Coronary artery (tissue), 2 donors: ENCODE data around the gene NMU.
"Not testable (repeated sequence)": the region's sequence is repeated elsewhere in the genome, so short reads cannot be mapped to it uniquely, and the experiment has no call there.

Experiments
- DNase-seq: peaks from one replicate; pipeline ENCODE4 v3.0.0-alpha.2; 2017; ENCODE audit warnings: low spot score
- H3K27ac ChIP-seq, 2 donors: fragments of 200-600 bp; sonication (generic); one replicate each; pipeline ENCODE4 v1.5.1; 2016 to 2019
- H3K4me3 ChIP-seq: fragments of 200-600 bp; sonication (generic); 2 replicates; pipeline ENCODE4 v1.5.1; 2016; ENCODE audit warnings: mild to moderate bottlenecking, moderate library complexity
- TF ChIP-seq, protein P1 (sequence below): fragments of 200-600 bp; sonication (generic); IDR thresholded peaks from one replicate; pipeline ENCODE4 v1.5.1; 2019; ENCODE audit warnings: antibody characterized with exemption

NMU gene

GRCh38 chr4:55568905-55569504, 67.1 kb downstream of the NMU start:
- no peak for DNase-seq
- Histone ChIP-seq H3K4me3 (no peak overlapping the region), H3K27ac (no peak overlapping the region)
- TF ChIP-seq, protein P1, sequence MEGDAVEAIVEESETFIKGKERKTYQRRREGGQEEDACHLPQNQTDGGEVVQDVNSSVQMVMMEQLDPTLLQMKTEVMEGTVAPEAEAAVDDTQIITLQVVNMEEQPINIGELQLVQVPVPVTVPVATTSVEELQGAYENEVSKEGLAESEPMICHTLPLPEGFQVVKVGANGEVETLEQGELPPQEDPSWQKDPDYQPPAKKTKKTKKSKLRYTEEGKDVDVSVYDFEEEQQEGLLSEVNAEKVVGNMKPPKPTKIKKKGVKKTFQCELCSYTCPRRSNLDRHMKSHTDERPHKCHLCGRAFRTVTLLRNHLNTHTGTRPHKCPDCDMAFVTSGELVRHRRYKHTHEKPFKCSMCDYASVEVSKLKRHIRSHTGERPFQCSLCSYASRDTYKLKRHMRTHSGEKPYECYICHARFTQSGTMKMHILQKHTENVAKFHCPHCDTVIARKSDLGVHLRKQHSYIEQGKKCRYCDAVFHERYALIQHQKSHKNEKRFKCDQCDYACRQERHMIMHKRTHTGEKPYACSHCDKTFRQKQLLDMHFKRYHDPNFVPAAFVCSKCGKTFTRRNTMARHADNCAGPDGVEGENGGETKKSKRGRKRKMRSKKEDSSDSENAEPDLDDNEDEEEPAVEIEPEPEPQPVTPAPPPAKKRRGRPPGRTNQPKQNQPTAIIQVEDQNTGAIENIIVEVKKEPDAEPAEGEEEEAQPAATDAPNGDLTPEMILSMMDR: no peak

DNA sequence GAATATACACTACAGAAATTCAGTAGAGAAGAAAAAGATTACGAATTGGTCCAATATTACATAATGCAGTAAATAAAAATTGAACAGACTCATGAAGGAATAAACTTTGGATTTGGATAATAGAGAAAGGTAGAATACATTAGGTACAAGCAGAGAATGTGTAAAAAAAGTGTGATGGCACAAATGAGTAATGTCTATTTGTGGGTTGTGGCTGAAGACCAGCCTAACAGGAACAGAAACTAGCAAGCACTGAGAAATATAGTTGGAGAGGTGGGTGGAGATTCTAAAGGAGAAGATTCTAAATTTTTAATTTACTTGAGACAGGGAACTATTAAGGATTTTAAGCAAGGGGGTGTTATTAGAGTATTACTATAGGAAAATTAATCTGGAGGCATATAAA, 74.2 kb downstream of the NMU start:
- H3K4me3 ChIP-seq: no peak overlapping the region
- no peak for DNase-seq
- no peak overlapping the region for H3K27ac ChIP-seq
- TF ChIP-seq, protein P1: no peak

DNA sequence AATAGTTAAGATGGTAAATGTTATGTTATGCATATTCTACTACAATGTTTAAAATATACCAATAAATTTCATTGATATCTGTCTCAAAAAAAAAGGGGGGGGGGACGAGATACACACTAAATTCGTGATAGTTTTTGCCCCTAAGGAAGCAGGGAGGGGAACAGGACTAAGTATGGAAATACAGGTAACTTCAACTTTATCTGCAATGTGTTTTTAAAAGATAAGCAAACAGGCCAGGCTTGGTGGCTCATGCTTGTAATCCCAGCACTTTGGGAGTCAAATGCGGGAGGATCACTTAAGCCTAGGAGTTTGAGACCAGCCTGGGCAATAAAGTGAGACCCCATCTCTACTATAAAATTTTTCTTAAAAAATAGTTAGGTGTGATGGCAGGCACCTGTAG, 76.0 kb downstream of the NMU start:
- TF ChIP-seq, protein P1: no peak
- no peak for DNase-seq
- Histone ChIP-seq H3K4me3 (no peak overlapping the region), H3K27ac (no peak overlapping the region)

- Histone ChIP-seq H3K4me3 (no peak overlapping the region), H3K27ac (no peak overlapping the region)
- TF ChIP-seq, protein P1: peak; percentile 39
- no peak for DNase-seq
These were observed 81.6 kb downstream of the NMU start for GRCh38 chr4:55554453-55555030.

DNA sequence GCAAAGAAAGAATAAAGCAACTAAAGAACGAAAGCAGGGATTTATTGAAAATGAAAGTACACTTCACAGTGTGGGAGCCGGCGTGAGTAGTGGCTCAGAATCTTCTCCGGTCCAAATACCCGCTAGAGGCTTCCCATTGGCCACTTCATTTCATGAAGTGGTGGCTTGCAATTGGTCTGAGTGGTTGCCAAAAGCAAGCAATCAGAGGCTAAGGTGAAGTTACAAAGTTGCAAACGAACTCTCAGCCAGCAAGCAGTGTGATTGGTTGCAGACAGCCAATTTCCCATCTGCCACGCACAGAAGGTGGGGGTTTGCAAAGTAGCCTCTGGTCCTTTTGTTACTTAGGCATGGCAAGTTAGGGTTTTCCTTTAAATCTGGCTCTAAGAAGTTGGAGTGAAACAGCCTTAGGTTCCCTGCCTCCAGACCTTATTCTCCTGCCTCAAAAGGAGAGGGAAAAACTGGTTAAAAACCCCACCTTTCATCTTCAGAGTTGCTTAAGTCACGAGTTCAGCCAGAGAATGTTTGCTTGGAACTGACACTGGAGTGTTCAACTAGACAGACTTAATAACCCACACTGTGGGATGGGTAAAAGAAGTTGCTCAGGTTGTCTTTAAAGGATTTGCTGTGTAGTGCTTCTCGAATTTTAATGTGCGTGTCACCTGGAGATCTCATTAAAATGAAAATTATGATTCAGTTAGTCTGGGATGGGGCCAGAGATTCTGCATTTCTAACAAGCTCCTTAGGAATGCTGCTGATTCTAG, 82.5 kb downstream of the NMU start:
- H3K27ac ChIP-seq: peak overlapping the region in 1 of 2 donors; percentile 11

DNA sequence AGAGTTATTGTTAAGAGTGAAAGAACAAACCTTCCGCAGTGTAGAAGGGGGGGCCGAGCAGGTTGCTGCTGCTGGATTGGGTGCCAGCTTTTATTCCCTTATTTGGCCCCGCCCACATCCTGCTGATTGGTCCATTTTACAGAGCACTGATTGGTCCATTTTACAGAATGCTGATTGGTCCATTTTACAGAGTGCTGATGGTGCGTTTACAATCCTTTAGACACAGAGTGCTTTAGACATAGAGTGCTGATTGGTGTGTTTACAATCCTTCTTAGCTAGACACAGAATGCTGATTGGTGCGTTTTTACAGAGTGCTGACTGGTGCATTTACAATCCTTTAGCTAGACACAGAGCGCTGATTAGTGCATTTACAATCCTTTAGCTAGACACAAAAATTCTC, 84.1 kb downstream of the NMU start:
- not testable (repeated sequence) for DNase-seq, H3K27ac ChIP-seq, H3K4me3 ChIP-seq

More for the DNA sequence above, 82.5 kb downstream of the NMU start:
- H3K4me3 ChIP-seq: peak overlapping the region; percentile 56
- no peak for DNase-seq
- TF ChIP-seq, protein P1: no peak

- TF ChIP-seq, protein P1: no peak
- Histone ChIP-seq H3K27ac (no peak overlapping the region), H3K4me3 (no peak overlapping the region)
- no peak for DNase-seq
These were observed 86.2 kb downstream of the NMU start for GRCh38 chr4:55549888-55550287.
